Renal cortex interstitium (tissue), 11 donors: Measurements from ENCODE around the gene UBE2Q2. TPM values are rescaled to one million over a fixed set of nuclear protein-coding genes. Genes with fewer than 3 reads are reported as not detected.
A peak's percentile ranks its signal among the peaks of the same experiment; 100 is the strongest.

Experiments used
- DNase-seq, 11 donors: peaks; one replicate each; pipeline ENCODE4 v3.0.0-alpha.2; 2013; ENCODE audit warnings: low read depth in 9 of 11, low spot score in 4 of 11; ENCODE audit errors: extremely low read depth in 1 of 11
- polyA plus RNA-seq, 3 donors: library from polyadenylated mRNA; unstranded; fragments of 120-200 nt; gene quantifications; one replicate each; pipeline ENCODE4 v1.2.1, GENCODE V29; 2013; ENCODE audit not compliant: insufficient read length in 3 of 3

Gene UBE2Q2
- polyA plus RNA-seq, 3 donors = 45.6 to 54.0 (median 46.0) TPM

DNA sequence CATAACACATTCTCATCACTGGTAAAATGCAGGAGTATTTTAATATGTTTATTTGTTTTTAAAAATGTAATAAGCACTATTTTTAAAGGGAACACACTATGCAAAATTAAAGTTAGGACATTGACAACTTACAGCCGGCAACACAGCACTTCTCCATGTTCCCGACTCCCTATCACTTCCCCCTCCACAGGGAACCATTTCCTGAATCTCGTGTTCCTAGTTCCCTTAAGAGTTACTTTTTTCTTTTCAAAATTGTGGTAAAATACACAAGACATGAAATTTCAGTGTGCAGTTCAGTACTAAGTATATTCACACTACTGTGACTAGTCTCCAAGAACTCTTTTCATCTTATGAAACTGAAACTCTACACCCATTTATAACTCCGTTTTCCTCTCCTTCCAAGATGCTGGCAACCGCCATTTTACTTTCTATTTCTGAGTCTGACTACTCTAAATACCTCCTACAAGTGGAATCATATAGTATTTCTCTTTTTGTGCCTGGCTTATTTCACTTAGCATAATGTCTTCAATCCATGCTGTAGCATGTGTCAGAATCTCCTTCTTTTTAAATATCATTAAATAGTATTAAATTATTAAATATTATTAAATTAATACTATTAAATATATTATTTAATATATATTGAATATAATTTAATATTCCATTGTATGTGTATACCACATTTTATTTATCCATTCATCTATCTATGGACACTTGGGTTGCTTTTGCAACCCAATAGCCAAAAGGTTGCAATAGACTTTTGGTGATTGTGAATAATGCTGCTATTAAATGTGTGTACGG lies 25.9 kb upstream of the UBE2Q2 start:
- DNase-seq = no peak

DNA sequence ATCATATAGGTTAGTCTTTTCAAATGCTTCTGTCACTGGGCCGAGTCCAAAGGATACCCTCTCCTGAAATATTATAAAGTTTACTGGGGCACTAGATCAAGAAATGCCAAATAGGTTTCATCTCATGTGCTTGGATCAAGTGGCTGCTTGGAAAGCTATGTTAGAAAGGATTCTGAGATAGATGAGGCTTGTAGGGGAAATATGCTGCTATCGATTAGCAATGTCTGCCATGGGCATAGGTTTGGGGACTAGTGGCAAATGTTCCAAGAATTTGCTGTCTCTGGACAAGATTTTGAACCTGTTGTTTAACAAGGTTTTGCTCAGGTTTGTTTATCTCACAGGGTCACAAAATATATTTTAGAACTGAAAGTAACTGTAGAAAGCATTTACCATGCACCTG lies 23.0 kb upstream of the UBE2Q2 start:
- no peak for DNase-seq

DNA sequence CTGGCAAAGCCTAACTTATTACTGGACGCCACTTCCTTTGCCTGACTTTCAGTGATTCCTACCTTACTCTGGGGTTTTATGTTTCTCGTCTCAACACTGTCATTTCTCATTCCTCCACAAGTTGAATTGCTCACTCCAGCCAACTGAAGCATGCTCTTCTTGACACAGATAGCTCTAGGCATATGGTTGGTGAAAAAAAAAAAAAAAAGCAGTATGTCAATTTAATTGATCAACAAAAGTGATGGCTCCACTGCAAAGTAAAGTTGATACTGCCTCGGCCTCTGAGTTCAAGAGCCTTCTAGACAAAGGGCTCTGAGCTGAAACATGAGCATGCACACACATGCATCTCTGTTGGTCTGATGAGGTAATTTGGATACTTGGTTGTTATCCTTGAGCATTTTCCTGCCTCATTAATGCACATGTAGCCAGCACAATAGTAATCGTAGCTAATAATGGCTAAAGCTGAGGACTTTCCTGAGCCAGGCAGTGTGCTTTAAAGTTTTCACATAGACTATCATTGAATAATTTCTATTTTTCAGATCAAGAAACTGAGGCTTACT lies 21.4 kb upstream of the UBE2Q2 start:
- DNase-seq = no peak

DNA sequence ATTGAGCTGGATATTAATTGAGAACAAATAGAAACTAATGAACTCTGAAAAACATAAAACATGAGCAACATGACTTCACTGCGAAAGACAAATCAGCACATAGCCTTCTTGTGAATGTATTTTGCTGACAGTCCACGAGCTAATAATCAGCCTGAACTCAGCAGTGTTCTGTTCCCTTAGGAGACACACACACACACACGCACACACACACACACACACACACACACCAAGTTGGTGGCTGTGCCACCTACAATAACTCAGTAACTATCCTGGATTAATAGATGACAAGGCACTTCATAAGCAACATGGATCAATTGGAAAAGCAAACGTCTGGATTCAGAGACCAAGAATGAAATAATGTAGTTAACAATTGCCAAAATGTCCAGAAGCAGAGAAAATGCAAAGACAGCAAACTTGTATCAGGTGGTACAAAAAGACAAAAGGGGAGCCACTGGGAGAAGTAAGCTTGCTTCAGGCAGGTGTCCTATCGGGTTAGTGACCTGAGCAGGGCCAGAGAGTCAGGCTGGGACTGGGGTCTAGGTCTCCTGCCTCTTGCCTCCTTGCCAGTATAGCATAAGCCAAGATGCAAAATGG lies 20.5 kb upstream of the UBE2Q2 start:
- DNase-seq = no peak

DNA sequence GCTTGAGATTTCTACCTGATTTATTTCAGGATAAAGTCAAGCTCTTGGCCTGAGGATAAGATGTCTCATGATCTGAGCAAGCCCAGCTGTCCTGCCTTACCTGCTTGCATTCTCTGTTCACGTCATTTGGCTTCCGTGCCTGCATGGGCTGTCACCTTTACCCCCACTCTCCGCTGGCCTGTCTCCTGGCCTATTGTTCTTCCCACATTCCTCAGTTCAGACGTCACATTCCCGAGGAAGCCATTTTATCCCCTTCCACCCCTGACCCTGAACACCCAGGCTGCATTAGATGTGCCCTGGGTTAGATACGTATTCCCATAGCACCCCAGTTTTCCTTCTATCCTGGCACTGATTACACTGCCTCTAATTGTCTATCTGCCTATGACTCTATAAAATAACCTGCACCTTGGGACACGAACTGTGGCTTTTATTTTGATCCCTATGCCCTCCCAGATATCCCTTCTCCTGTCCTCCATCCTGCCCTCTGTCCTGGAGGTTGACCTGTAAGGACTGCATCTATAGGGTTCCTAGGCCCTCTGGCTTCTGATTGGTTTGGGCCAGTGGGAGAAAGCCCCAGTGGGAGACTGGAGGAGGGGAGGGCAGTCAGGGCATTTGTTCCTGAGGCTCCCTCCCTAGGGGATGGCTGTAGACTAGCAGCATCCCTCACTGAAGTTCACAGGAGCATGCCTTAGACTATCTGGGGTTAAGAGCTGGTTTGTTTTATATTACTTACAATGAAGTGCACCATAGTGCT lies 19.2 kb upstream of the UBE2Q2 start:
- DNase-seq = no peak

DNA sequence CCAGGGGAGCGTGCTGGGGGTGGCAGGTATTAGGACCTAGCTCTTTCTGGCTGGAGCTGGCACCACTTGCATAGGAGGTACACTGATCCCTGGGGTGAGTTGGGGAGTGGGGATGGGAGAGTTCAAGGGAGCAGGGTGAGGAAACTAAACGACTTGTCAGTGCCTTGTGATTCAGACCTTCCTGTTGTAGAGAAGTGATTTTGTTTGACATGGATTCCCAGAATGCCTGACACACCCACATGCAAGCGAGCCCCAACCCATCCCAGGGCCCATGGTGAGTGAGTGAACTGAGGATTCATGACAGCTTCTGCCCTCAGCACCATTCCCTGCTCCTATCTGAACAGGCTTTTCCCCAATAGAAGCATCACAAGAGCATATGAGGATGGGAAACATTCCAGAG lies 15.6 kb upstream of the UBE2Q2 start:
- DNase-seq = no peak

DNA sequence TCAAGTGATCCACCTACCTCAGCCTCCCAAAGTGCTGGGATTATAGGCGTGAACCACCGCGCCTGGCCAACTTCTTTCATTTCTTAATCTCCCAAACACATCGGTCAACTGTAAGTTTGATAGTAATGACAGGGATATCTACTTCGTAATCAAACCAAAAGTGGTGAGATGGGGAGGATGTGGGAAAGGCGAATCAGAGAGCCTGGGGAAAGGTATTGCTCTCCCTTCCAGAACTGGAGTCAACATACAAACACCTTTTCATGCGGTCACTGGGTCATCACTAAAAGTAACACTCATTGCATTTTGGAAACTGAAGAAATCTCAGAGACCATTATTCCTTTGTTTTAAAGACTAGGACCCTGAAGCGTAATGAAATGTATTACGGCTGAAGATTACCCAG lies 14.8 kb upstream of the UBE2Q2 start:
- DNase-seq = no peak

DNA sequence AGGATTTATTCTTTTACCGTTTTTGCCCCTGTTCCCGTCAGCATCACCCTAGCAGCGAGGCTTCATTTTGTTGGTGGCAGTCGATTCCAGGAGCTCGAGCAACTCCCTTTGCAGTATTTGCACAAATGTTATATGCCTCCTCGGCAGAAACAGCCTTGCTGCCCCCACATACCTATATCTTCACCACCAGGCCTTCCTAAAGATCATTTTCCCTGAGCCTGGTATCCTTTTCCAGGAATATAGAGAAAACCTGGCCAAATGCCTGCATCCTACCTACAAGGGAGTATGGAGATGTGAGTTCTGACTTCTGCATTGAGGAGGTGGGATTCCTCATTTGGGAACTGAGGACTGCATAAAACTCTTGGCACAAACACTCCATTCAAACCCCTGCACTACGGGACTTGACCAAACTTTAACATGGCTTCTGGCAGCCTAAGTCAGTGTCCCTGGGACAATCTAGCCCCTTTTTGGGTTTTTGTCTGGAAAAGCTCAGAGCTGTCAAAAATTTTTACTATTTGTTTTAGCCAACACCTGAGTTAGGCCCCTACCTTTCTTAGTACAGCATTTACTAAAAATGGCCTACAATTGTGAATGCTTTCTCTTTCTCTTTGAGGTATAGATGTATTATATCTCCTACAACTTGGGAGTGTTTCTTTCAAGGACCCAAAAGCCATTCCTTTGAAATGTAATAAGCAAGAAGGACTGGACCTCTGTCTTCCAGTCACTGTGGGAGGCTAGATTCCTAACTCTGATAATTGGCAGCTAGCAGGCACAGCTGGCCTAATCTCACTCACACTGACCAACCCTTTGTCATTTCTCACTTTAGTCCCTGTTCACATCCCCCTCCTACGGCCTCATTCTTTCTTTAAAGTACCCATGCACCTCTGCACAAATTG lies 12.1 kb upstream of the UBE2Q2 start:
- no peak for DNase-seq

DNA sequence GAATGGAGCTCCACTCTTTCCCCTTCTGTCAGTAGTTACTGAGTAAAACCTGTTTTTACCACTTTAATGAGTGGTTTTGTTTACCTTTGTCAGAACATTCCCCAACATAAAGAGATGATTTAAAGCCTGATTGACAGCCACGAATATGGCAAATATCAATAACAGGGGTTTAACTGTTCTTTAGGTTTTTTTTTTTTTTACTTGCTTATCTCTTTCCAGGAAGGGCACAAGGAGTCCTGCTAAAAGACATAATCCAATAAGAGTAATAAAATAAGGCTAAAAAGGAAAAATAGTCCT lies 11.5 kb upstream of the UBE2Q2 start:
- DNase-seq = no peak

DNA sequence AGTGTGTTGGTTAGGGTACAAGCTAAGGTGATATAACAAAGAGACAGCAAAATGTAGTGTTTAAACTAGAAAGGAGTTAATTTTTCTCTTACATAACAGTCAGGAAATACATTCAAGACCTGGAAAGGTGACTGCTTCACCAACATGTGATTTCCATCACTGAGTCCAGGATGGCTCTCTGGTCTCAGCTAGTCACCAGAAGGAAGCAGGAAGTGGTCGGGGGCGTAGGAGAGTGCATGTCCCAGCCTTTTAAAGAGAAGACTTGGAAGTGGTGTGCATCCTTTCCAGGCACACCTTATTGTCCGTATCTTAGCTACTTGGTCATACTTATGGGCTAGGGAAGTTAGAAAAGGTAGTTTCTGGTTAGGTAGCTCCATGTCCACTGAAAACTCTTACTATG lies 11.1 kb upstream of the UBE2Q2 start:
- DNase-seq = no peak

DNA sequence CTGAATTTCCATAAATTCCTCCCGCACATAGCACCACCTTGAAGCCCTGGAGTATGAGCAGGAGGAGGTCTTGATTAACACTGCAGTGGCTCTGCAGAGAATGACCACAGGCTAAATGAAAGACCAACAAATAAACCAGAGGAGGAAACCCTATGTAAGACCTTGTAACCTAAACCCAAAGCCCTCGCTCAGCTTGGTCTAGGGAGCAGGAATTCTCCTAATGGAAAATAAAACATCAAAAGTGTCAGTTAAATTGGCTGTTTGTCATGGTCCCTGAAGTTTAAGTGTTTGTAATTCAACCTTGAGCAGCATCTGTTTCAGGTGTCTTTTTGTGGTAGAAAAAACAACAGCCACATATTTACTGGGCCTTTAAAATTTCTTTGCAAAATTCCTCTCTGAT lies 9.2 kb upstream of the UBE2Q2 start:
- DNase-seq = peak in 6 of 11 donors; percentile 23 to 68 (median 50)

DNA sequence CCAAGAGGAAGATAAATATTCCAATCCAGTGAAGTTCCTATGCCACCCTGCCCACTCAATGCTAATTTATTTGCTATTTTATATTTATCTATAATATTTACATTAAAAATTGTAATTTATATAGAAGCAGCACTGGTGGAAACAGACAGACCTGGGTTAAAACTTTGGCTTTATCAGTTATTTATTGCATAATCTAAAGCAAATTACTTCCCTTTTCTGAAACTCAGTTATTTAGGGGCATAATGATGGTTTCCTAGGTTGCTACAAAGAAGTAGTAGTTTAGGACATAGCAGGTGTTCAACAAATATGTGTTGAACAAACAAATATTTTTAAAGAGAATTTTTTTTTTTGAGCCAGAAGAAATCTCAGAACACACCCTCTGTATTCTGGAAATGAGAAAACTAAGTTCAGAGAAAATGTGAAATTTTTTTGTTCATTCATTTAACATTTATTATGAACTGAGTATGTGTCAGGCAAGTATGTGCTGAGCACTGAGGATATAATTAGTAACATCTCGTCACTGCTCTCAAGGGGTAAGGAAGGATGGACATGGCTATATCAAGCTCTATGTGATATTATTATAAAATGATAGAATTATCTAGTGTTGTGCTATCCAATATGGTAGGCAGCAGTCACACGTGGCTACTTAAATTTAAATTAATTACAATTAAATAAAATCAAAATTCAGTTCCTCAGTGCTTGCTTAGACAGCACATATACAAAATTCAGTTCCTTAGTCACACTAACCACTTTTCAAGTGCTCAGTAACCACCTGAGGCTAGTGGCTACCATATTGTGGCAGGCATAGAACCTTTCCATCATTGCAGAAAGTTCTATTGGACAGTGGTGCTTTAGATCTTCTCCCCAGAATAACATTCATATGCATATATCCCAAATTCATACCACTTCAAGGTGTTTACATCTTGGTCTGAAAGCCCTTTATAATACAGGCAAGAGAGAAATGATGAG lies 7.0 kb upstream of the UBE2Q2 start:
- DNase-seq = no peak

DNA sequence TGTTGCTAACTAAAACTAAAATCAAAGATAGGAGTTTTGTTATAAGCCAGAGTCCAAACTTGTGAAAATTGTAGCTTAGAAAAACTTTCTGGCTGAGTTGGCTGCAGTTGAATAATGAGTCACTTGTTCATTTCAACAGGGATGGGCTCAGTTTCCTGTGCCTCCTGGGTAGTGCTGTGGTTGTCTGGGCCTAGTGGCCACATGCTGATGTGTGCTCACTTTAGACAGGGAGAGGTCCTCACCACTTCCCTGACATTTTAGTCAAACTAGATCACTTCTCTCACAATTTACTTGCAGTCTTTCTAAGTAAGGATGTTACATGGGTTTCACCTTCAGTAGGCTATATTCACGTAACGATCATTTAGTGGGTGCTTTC lies 6.3 kb upstream of the UBE2Q2 start:
- DNase-seq = no peak

DNA sequence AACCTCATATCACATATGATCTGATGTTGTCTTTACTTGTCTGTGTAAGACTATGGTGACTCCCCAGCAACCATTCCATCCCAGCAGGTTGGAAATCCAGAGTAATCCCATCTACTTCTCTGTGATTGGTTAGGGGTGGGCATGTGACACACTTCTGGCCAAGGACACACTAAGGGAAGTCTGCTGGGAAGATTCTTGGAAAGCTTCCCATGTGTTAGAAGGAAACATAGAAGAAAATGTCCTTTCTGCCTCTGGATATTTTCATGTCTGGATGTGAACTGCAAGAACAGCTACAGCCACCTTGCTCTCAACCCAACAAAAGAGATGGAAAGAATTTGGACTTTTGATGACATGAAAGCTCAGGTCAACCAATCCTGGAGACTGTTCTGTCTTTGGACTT lies 2.6 kb upstream of the UBE2Q2 start:
- DNase-seq = peak in 2 of 11 donors; percentile 30 to 47

DNA sequence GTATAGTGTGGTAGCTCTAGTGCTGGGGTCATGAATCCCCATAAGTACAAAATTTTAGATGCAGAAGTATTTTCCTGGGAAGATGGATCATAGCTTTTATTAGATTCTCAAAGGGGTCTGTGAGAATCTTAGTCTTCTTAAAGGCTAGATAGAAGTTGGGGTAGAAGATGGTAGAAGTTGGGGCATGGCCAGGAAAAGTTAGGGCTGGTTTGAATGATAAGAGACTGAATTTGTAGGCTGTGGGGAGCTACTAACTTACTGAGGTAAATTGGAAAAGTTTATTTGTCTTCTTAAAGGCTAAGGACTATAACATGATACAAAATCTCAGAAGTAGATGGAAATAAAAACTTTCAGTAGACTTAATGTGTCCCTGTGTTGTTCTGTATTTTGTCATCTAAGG lies 1.6 kb upstream of the UBE2Q2 start:
- no peak for DNase-seq

DNA sequence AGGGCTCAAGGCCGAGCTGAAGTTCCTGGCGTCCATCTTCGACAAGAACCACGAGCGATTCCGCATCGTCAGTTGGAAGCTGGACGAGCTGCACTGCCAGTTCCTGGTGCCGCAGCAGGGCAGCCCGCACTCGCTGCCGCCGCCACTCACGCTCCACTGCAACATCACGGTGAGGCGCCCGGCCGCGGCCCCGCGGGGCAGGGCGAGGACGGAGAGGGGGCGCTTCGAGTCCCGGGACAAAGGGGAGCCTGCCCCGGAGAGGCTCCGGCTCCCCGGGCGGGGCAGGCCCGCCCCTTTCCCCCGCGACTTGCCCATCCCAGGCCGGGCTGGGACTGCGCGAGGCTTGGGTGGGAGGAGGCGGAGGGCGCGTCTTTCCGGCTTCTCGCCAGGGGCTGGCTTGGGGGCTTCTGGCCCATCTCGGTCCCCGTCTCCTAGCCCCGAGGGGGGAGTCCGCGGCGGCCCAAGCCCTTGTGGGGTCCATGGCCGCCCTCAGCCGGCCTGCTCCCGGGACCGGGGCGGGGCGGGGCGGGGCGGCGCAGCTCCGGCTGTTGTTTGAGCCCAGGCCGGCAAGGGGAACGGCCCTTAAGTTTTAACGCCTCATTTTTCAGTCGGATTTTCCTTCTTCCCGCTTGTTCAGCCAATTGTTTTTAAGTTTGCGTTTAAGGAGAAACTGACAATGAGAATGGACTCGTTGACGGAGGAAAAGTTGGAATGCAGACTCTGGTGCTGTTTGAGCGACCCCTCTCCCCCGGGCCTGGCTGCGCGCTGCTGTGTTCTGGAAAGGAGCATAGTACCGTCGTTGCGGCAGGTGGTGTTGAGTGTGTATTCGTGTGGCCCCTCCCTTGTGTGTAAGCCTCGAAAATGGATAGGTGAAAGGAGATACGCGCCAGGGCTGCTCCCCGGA lies 683 bp downstream of the UBE2Q2 start:
- peak in 8 of 11 donors; percentile 30 to 56 (median 52) for DNase-seq
